GM19043 (cell line): ENCODE results near the gene EVC.

Experiments used
- ATAC-seq: cut with Tn5 transposase; IDR thresholded peaks from one replicate; pipeline ENCODE4 v1.9.1; 2021; ENCODE audit warnings: low read depth; ENCODE audit not compliant: unreplicated experiment

EVC gene

GRCh38 chr4:5783486-5783885, 72.5 kb downstream of the EVC start:
- no peak for ATAC-seq

DNA sequence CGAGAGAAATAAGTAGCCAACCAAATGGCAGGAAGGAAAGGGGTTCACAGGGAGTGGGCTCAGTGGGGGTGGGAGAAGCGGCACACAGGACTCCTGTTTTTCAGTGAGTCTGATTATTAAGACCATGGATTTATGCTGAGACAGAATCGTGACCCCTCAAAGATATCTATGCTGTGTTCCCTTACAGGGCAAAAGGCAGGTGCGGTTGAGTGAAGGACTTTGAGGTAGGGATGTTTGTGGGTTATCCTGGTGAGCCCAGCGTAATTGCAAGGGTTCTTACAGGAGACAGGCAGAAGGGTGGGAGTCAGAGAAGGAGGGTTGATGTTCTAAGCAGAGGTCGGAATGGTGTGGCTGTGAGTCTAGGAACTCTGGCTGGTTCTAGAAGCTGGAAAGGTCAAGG, 73.0 kb downstream of the EVC start:
- ATAC-seq = no peak

DNA sequence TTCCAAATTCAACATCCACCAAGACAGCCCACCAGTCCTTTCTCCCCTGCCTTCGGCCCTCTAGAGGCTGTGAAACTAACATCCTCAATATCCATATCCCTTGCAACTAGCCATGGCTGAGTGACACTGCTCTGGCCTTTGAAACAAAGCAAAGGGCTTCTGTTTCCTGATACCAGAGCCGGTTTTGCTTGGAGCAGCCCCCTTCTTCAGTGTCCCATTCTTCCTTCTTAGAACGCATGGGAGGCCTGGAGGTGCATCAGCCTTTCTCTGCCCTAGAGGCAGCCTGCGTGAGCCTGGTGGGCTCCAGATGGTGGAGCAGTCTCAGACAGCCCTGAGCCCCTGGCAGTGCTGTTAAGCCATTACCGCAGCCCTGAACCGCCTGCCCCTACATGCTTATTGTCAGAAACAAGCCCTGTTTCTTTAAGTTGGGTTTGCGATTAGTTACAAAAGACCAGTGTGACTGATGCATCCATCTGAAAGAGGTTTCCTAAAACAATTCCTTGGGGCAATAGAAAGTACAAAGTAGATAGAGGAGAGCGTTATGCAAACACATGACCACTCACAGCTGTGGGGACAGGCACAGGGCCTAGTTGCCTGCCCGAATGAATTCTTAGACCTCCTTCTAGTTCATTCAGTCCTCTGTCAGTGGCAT, 74.1 kb downstream of the EVC start:
- no peak for ATAC-seq

DNA sequence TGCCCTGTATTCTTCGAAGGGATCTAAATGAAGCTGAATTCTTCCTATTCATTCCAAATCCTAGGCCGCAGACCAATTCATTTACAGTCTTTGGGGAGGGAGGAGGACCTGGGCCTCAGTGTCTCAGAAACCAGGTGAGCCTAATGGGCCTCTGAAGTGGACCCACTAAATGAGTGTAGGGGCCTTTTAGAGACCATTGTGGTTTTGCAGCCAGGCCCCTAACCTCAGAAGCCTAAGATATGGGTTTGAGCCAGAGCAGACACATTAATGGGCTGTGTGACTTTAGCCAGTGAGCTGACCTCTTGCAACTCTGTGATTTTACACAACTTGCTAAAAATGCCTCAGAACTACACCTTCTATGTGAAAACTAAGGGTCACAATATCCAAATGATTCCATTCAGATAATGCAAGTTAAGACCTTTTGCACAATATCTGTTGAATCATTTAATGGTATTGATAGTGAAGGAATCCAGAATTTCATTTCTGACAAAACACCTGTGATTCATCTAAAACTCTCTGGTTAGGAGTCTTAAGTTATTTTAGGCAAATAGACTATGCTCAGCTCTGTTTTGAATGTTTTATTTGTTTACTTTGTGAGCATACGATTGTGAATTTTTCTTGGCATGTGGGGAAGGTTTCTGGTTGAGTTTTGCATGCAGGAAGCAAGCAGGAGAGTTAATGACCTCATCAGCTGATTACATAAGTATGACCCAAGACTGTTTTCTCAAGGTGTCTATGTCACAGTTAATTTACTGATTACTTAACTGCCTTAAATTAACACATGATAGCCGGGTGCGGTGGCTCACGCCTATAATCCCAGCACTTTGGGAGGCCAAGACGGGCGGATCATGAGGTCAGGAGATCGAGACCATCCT, 75.0 kb downstream of the EVC start:
- no peak for ATAC-seq

- ATAC-seq = no peak
These were observed 76.3 kb downstream of the EVC start for GRCh38 chr4:5787311-5787710.

- no peak for ATAC-seq
These were observed 77.1 kb downstream of the EVC start for GRCh38 chr4:5788144-5788543.

- no peak for ATAC-seq
These were observed 78.1 kb downstream of the EVC start for GRCh38 chr4:5789141-5789540.

- ATAC-seq = no peak
These were observed 79.5 kb downstream of the EVC start for GRCh38 chr4:5790546-5790857.

DNA sequence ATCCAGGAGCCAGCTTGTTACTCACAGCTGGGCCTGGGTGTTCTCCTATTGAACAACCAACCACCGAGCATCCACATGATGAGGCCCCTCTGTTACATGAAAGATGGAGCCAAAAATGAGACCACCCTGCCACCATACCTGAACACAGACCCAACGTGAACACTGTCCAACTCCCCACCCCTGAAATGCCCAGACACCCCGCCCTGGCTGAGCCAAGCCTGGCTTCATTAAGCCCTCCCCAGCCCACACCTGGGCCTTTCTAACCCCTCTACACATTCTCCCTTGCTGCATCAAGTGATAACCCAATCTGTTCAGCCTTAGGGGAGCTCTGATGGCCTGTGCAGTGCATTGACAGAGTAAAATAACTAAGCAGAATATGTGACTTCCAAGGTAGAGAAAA, 80.7 kb downstream of the EVC start:
- no peak for ATAC-seq

GRCh38 chr4:5793514-5793913, 82.5 kb downstream of the EVC start:
- no peak for ATAC-seq

DNA sequence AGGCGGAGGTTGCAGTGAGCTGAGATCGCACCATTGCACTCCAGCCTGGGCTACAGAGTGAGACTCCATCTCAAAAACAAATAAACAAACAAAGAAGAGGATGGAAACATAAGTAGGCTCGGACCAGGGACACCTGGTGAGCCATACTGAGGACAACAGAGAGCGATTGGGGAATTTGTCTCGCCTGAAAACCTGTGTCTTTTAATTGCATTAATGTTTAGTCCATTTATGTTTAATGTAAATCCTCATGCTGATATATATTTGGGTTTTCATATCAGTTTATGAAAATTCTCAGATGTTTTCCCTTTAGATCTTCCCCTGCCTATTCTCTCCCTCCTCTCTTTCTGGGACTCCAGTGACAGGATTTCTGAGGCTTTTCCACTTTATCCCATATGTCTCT, 84.6 kb downstream of the EVC start:
- ATAC-seq = no peak

DNA sequence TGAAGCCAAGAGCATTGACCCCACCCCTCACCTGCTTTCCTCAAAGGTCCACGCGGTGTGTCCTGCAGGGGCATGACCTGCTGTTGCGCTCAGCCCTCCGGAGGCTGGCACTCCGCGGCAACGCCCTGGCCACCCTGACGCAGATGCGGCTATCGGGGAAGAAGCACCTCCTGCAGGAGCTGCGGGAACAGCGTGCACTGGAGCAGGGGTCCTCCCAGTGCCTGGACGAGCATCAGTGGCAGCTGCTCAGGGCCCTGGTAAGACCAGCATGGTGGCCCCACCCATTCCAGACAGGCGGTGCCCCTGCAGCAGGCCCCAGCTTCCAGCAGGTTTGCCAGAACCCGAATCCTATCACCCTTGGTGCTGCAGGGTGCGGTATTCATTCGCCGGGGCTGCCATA, 86.0 kb downstream of the EVC start:
- no peak for ATAC-seq

DNA sequence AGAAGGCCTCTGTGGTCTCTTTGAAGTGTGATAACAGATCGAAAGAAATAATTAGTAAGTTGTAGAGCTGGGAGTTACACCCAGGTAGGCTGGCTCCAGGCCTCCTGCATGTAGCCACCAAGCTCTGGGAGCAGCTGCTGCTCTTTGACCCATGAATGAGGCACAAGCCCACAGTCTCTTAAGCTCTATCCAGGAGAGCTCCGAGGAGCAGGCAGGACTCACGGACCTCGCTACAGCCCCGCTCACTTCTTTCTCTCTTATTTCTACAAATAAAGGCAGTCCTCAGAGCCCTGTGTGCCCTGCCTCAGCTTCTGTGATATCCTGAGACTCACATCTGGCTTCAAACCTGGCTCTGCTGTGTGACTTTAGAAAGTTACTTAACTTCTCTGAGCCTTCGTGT, 86.9 kb downstream of the EVC start:
- no peak for ATAC-seq

DNA sequence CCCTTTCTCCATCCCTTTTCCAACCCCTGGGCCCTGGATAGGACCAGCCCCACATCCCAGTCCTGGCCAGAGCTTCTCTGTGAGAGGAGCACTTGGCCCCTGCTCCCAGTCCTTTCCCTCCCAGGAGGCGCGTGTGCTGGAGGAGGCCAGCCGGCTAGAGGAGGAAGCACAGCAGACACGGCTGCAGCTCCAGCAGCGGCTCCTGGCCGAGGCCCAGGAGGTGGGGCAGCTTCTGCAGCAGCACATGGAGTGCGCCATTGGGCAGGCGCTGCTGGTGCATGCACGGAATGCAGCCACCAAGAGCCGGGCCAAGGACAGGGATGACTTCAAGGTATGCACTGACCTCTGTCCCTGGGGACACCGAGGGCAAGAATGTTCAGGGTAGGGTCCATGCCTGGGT, 87.5 kb downstream of the EVC start:
- ATAC-seq = no peak

- no peak for ATAC-seq
These were observed 87.9 kb downstream of the EVC start for GRCh38 chr4:5798946-5799345.

DNA sequence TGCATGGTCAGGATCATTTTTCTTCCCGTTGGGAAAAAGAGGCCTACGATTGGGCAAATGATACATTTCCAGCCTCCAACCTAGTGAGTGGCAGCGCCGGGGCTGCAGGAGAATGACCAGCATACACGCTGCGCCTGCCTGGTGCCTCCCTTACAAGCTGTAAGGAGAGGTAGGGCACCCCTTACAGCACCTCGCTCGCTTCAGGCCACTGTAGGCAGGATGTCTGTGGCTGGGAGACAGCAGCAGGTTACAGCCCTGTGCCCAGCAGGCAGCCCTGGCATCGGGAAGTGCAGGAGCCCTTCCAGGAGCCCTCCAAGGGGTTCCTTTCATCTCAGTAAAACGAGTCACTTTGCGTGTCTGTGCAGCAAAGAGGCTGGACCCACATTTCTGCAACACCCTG, 88.4 kb downstream of the EVC start:
- ATAC-seq = no peak

GRCh38 chr4:5800496-5800895, 89.5 kb downstream of the EVC start:
- no peak for ATAC-seq

- ATAC-seq = no peak
These were observed 90.7 kb downstream of the EVC start for GRCh38 chr4:5801696-5802095.

DNA sequence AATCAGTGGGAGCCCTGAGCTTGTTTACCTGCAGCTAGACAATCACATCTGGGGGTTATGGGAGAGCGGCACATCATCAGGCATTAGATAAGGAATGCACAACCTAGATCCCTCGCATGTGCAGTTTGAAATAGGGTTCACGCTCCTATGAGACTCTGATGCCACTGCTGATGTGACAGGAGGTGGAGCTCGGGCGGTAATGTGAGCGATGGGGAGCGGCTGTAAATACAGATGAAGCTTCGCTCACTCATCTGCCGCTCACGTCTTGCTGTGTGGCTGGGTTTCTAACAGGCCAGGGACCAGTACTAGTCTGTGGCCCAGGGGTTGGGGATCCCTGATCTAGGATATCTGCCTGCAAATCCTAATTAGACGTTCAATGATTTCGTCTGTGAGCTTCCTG, 91.6 kb downstream of the EVC start:
- no peak for ATAC-seq

- no peak for ATAC-seq
These were observed 93.7 kb downstream of the EVC start for GRCh38 chr4:5804656-5805055.

DNA sequence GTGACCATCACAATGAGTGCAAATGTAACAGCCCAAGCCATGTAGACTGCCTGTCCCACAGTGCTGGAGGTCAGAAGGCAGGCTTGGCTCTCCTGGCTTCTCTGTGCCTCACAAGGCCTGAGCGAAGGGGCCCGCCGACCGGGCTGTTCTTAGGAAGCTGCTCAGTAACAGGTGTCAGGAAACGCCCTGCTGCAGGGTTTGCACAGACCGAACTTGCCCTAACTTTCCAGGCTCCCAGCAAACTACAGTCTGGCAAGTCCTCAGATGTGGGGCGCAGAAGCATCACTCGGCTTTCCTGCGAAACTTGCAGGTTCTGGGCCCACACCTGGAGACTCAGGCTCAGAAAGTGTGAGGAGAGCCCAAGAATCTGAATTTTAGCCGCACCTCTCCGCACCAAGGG, 94.3 kb downstream of the EVC start:
- no peak for ATAC-seq

DNA sequence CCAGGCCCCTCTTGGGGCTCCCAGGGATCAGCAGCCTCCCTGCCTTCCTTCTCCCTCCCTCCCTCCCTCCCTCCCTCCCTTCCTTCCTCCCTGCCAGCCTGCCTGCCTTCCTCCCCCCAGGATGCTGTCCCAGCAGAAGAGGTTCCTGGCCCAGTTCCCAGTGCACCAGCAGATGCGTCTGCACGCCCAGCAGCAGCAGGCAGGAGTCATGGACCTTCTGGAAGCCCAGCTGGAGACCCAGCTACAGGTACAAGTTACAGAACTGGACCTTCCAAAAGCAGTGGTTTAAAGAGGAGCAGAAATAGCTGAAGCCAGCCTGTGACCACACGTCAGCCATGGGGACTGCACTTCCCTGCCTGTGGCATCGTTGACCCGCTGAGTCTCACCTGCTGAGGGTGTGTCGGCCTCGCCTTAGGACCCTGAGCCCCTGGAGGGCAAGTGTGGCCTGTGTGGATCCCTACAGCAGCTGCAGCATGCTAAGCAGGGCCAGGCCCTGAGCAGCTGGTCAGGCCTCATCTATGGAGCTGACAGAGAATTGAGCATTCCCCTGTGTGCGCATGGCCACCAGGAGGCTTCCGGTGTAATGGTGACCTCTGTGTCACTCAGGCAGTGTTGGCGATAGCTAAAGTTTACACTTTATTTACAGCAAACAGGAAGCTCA, 97.2 kb downstream of the EVC start:
- no peak for ATAC-seq
